IMR-90 (cell line): ENCODE results near the gene DHFR. TPM values are rescaled to one million over a fixed set of nuclear protein-coding genes. Genes with fewer than 3 reads are reported as not detected.

Source experiments
- ATAC-seq: fragments of 200-7000 bp; cut with Tn5 transposase; 2 replicates; pipeline ENCODE4 v1.9.1; 2020; ENCODE audit warnings: low read depth, mild to moderate bottlenecking, moderate library complexity
- BruUV-seq: library from RNA; stranded (reverse); fragments of 400-500 nt; replicated peaks from 2 replicates; lab custom pipeline; 2021; lab: Mats Ljungman, UMichigan
- CTCF ChIA-PET: fragments of 300-600 bp; formaldehyde crosslinking; extraction: SDS; loops from one replicate; lab custom pipeline; 2021; ENCODE audit warnings: antibody characterized with exemption; lab: Yijun Ruan, JAX
- POLR2A ChIA-PET: fragments of 300-600 bp; sonication (Branson Sonifier 250); formaldehyde crosslinking; loops from one replicate; lab custom pipeline; 2022; ENCODE audit warnings: antibody characterized with exemption; ENCODE audit not compliant: unreplicated experiment; lab: Charles Lee
- DNase-seq: peaks from one replicate; pipeline ENCODE4 v3.0.0; 2013
- H2AFZ ChIP-seq: replicated peaks from 2 replicates; pipeline ENCODE3; 2013; ENCODE audit warnings: low read length, mild to moderate bottlenecking; ENCODE audit not compliant: poor library complexity
- H2AK5ac ChIP-seq: 2 replicates; pipeline ENCODE4 v1.6.1; 2013; ENCODE audit warnings: low read depth, low read length, inconsistent platforms
- H2AK9ac ChIP-seq: replicated peaks from 2 replicates; pipeline ENCODE3; 2013; ENCODE audit warnings: mild to moderate bottlenecking, low read depth, low read length, moderate library complexity; ENCODE audit not compliant: poor library complexity
- H2BK120ac ChIP-seq: 2 replicates; pipeline ENCODE4 v1.6.1; 2013; ENCODE audit warnings: low read depth, low read length, inconsistent platforms
- H2BK15ac ChIP-seq: 3 replicates; pipeline ENCODE4 v1.6.1; 2013; ENCODE audit warnings: low read depth, low read length, inconsistent platforms
- H2BK20ac ChIP-seq: 2 replicates; pipeline ENCODE4 v1.6.1; 2013; ENCODE audit warnings: low read depth, mild to moderate bottlenecking, inconsistent platforms, low read length, moderate library complexity
- H2BK5ac ChIP-seq: 2 replicates; pipeline ENCODE4 v1.6.1; 2013; ENCODE audit warnings: mild to moderate bottlenecking, low read depth, low read length, inconsistent platforms; ENCODE audit not compliant: poor library complexity, severe bottlenecking
- H3K14ac ChIP-seq: replicated peaks from 2 replicates; pipeline ENCODE4 v1.6.1; 2013; ENCODE audit warnings: low read depth, low read length, inconsistent platforms
- H3K18ac ChIP-seq: 2 replicates; pipeline ENCODE4 v1.6.1; 2013; ENCODE audit warnings: low read depth, low read length, control low read depth
- H3K23ac ChIP-seq: 2 replicates; pipeline ENCODE4 v1.6.1; 2013; ENCODE audit warnings: low read depth, low read length, inconsistent platforms
- H3K27ac ChIP-seq: 2 replicates; pipeline ENCODE4 v1.5.1; 2013; ENCODE audit warnings: mild to moderate bottlenecking, control low read depth, low read length; ENCODE audit not compliant: insufficient read depth
- H3K27me3 ChIP-seq: 2 replicates; pipeline ENCODE4 v1.6.1; 2013; ENCODE audit warnings: low read length; ENCODE audit not compliant: control insufficient read depth, insufficient read depth
- H3K36me3 ChIP-seq: 2 replicates; pipeline ENCODE4 v1.6.1; 2013; ENCODE audit warnings: low read length, mixed read lengths; ENCODE audit not compliant: control insufficient read depth, insufficient read depth
- H3K4ac ChIP-seq: 2 replicates; pipeline ENCODE4 v1.6.1; 2013; ENCODE audit warnings: low read depth, low read length, inconsistent platforms
- H3K4me1 ChIP-seq: 2 replicates; pipeline ENCODE4 v1.6.1; 2013; ENCODE audit warnings: low read length, mixed read lengths; ENCODE audit not compliant: control insufficient read depth, insufficient read depth
- H3K4me2 ChIP-seq: 2 replicates; pipeline ENCODE4 v1.6.1; 2013; ENCODE audit warnings: low read depth, mild to moderate bottlenecking, control low read depth, low read length, moderate library complexity
- H3K4me3 ChIP-seq: 2 replicates; pipeline ENCODE4 v1.5.1; 2013; ENCODE audit warnings: low read depth, mild to moderate bottlenecking, control low read depth, low read length, moderate library complexity; ENCODE audit not compliant: insufficient read depth
- H3K56ac ChIP-seq: 2 replicates; pipeline ENCODE4 v1.6.1; 2013; ENCODE audit warnings: low read length, inconsistent platforms; ENCODE audit not compliant: insufficient read depth; ENCODE audit errors: extremely low read depth
- H3K79me1 ChIP-seq, 2 experiments: 2 replicates each; pipeline ENCODE4 v1.6.1; 2013; ENCODE audit warnings: low read length in 2 of 2, inconsistent platforms in 1 of 2, low read depth in 1 of 2
- H3K9ac ChIP-seq: 2 replicates; pipeline ENCODE4 v1.6.1; 2013; ENCODE audit warnings: low read depth, low read length, control low read depth
- H3K9me1 ChIP-seq: 2 replicates; pipeline ENCODE4 v1.6.1; 2013; ENCODE audit warnings: low read length, inconsistent platforms; ENCODE audit not compliant: insufficient read depth
- H3K9me3 ChIP-seq: 2 replicates; pipeline ENCODE4 v1.6.1; 2013; ENCODE audit warnings: low read length; ENCODE audit not compliant: control insufficient read depth, insufficient read depth
- H4K20me1 ChIP-seq: 2 replicates; pipeline ENCODE4 v1.6.1; 2013; ENCODE audit warnings: low read length, inconsistent platforms; ENCODE audit not compliant: insufficient read depth
- H4K5ac ChIP-seq: 2 replicates; pipeline ENCODE4 v1.6.1; 2013; ENCODE audit warnings: mild to moderate bottlenecking, low read depth, low read length, control low read depth
- H4K8ac ChIP-seq, 2 experiments: 2 replicates each; pipeline ENCODE4 v1.6.1; 2013; ENCODE audit warnings: low read depth in 2 of 2, low read length in 2 of 2, control low read depth in 1 of 2, inconsistent platforms in 1 of 2
- H4K91ac ChIP-seq: 2 replicates; pipeline ENCODE4 v1.6.1; 2013; ENCODE audit warnings: low read depth, low read length, inconsistent platforms; ENCODE audit not compliant: insufficient read depth
- BHLHE40 ChIP-seq: fragments of 150-350 bp; IDR thresholded peaks from 2 replicates; pipeline ENCODE4 v1.6.1; 2016; ENCODE audit warnings: mild to moderate bottlenecking, low read depth, low read length
- CEBPB ChIP-seq: IDR thresholded peaks from 2 replicates; pipeline ENCODE4 v1.6.1; 2012; ENCODE audit warnings: low read depth, low read length, improper control_type of control experiment
- CHD1 ChIP-seq: IDR thresholded peaks from 2 replicates; pipeline ENCODE4 v1.6.1; 2012; ENCODE audit warnings: low read depth, low read length, improper control_type of control experiment
- FOS ChIP-seq: fragments of 150-350 bp; IDR thresholded peaks from 2 replicates; pipeline ENCODE4 v1.6.1; 2016; ENCODE audit warnings: low read depth, low read length
- MAFK ChIP-seq: IDR thresholded peaks from 2 replicates; pipeline ENCODE4 v1.6.1; 2012; ENCODE audit warnings: low read depth, low read length, improper control_type of control experiment
- MAZ ChIP-seq: IDR thresholded peaks from 2 replicates; pipeline ENCODE4 v1.6.1; 2012; ENCODE audit warnings: low read depth, mild to moderate bottlenecking, low read length, improper control_type of control experiment, moderate library complexity, borderline replicate concordance
- MXI1 ChIP-seq: IDR thresholded peaks from 2 replicates; pipeline ENCODE4 v1.6.1; 2012; ENCODE audit warnings: low read depth, mild to moderate bottlenecking, low read length, moderate library complexity, borderline replicate concordance
- NFE2L2 ChIP-seq: fragments of 150-350 bp; IDR thresholded peaks from 2 replicates; pipeline ENCODE4 v1.6.1; 2016; ENCODE audit warnings: low read depth, mild to moderate bottlenecking, low read length
- POLR2A ChIP-seq: IDR thresholded peaks from 2 replicates; pipeline ENCODE4 v1.6.1; 2012; ENCODE audit warnings: mild to moderate bottlenecking, low read depth, low read length
- RAD21 ChIP-seq: IDR thresholded peaks from 2 replicates; pipeline ENCODE4 v1.6.1; 2012; ENCODE audit warnings: low read length, improper control_type of control experiment
- RCOR1 ChIP-seq: IDR thresholded peaks from 2 replicates; pipeline ENCODE4 v1.6.1; 2012; ENCODE audit warnings: mild to moderate bottlenecking, low read length, improper control_type of control experiment; ENCODE audit not compliant: insufficient replicate concordance
- RFX5 ChIP-seq: IDR thresholded peaks from 2 replicates; pipeline ENCODE4 v1.8.0; 2012; ENCODE audit warnings: low read depth, mild to moderate bottlenecking, low read length, moderate library complexity
- SMC3 ChIP-seq: fragments of 150-350 bp; IDR thresholded peaks from 2 replicates; pipeline ENCODE4 v1.6.1; 2016; ENCODE audit warnings: low read depth, mild to moderate bottlenecking, antibody characterized with exemption, low read length, moderate library complexity
- WGBS, 2 experiments: methylation state at CpG; one replicate each; pipeline versions ENCODE4 v1.1.5 to v1.1.7; 2013; ENCODE audit warnings: missing lambda C conversion rate in 2 of 2; ENCODE audit not compliant: insufficient read length in 1 of 2; ENCODE audit errors: extremely low coverage in 2 of 2; 5-methylcytosine and 5-hydroxymethylcytosine counted together
- dilution Hi-C: fragments of 300-500 bp; cut with HindIII; formaldehyde crosslinking; loops from one replicate; pipeline ENCODE4 v1.14.3; 2018; ENCODE audit warnings: low sequenced_read_pairs; ENCODE audit not compliant: unreplicated experiment
- in situ Hi-C: fragments of 300-500 bp; cut with MboI; formaldehyde crosslinking; loops from 3 replicates; pipeline ENCODE4 v1.14.3; 2019; ENCODE audit warnings: low sequenced_read_pairs, inconsistent platforms, mixed read lengths
- intact Hi-C: fragments of 100-400 bp; cut with micrococcal nuclease; formaldehyde crosslinking; loops from 2 replicates; pipeline ENCODE4 v1.10.0; 2022
- polyA plus RNA-seq, 3 experiments: library from polyadenylated mRNA; depleted of rRNA; stranded (reverse); fragments of >200 nt; gene quantifications; 2 replicates each; pipeline ENCODE4 v1.2.3, GENCODE V29; 2012; ENCODE audit warnings: low replicate concordance in 1 of 3
- total RNA-seq: library from RNA; depleted of rRNA; stranded (reverse); fragments of >200 nt; gene quantifications from 2 replicates; pipeline ENCODE4 v1.2.3, GENCODE V29; 2012
- TF ChIP-seq, protein P1 (sequence below): fragments of 150-350 bp; IDR thresholded peaks from 2 replicates; pipeline ENCODE4 v1.6.1; 2016; ENCODE audit warnings: low read depth, mild to moderate bottlenecking, low read length, moderate library complexity, borderline replicate concordance
- TF ChIP-seq, protein P2 (sequence below): fragments of 150-350 bp; IDR thresholded peaks from 2 replicates; pipeline ENCODE4 v1.6.1; 2017; ENCODE audit warnings: mild to moderate bottlenecking, antibody characterized with exemption, low read length, low read depth
- TF ChIP-seq, protein P3 (sequence below): conservative IDR thresholded peaks from 2 replicates; pipeline ENCODE4 v1.5.1; 2012; ENCODE audit warnings: mild to moderate bottlenecking, low read depth, low read length, improper control_type of control experiment

The DHFR gene
- total and polyA plus RNA-seq, 2 of the 4 experiments (the other 2 are of a cell fraction) = 20.6 to 29.4 TPM

DNA sequence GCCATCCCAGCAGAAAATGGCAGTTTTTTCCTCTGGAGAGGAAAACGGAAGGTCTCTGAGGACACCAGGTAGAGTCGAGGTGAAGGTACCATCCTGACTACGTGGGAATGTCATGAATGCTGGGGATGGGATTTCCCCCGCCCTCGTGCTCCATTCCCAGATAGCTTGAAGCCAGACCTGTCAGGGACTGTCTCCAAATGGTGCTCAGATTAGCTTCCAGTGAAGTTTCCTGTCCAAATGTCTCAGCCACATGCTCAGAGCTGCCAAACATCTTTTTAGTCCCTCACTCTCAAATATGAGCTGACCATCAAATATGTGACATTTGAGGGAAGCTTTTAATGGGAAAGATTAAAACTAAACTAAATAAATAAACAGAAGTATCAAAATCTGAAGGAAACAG lies 77.1 kb downstream of the DHFR start:
- no peak overlapping the region for H3K9ac ChIP-seq
- no peak overlapping the region for H2BK20ac ChIP-seq
- TF ChIP-seq RFX5 (no peak), SMC3 (no peak), BHLHE40 (no peak), CEBPB (no peak), MXI1 (no peak), FOS (no peak), RCOR1 (no peak), CHD1 (no peak), POLR2A (no peak), MAFK (no peak), NFE2L2 (no peak), MAZ (no peak), RAD21 (no peak)
- TF ChIP-seq, protein P1, sequence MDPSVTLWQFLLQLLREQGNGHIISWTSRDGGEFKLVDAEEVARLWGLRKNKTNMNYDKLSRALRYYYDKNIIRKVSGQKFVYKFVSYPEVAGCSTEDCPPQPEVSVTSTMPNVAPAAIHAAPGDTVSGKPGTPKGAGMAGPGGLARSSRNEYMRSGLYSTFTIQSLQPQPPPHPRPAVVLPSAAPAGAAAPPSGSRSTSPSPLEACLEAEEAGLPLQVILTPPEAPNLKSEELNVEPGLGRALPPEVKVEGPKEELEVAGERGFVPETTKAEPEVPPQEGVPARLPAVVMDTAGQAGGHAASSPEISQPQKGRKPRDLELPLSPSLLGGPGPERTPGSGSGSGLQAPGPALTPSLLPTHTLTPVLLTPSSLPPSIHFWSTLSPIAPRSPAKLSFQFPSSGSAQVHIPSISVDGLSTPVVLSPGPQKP = no peak
- TF ChIP-seq, protein P2, sequence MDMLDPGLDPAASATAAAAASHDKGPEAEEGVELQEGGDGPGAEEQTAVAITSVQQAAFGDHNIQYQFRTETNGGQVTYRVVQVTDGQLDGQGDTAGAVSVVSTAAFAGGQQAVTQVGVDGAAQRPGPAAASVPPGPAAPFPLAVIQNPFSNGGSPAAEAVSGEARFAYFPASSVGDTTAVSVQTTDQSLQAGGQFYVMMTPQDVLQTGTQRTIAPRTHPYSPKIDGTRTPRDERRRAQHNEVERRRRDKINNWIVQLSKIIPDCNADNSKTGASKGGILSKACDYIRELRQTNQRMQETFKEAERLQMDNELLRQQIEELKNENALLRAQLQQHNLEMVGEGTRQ = no peak
- TF ChIP-seq, protein P3, sequence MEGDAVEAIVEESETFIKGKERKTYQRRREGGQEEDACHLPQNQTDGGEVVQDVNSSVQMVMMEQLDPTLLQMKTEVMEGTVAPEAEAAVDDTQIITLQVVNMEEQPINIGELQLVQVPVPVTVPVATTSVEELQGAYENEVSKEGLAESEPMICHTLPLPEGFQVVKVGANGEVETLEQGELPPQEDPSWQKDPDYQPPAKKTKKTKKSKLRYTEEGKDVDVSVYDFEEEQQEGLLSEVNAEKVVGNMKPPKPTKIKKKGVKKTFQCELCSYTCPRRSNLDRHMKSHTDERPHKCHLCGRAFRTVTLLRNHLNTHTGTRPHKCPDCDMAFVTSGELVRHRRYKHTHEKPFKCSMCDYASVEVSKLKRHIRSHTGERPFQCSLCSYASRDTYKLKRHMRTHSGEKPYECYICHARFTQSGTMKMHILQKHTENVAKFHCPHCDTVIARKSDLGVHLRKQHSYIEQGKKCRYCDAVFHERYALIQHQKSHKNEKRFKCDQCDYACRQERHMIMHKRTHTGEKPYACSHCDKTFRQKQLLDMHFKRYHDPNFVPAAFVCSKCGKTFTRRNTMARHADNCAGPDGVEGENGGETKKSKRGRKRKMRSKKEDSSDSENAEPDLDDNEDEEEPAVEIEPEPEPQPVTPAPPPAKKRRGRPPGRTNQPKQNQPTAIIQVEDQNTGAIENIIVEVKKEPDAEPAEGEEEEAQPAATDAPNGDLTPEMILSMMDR = no peak
- H2AK5ac ChIP-seq = no peak overlapping the region
- no peak overlapping the region for H3K27ac ChIP-seq
- ATAC-seq (no peak), DNase-seq (no peak)
- H2BK15ac ChIP-seq = no peak overlapping the region
- CTCF ChIA-PET = no interaction called here
- H2AK9ac ChIP-seq = no peak overlapping the region
- H4K20me1 ChIP-seq = no peaks in the 10 kb centered on the region
- no peaks in the 10 kb centered on the region for H3K4me1 ChIP-seq
- H3K9me3 ChIP-seq = no peaks in the 10 kb centered on the region; the same call in 1 of the 2 replicates
- no peaks in the 10 kb centered on the region for H3K79me1 ChIP-seq
- in situ Hi-C loops = no loop called here
- no peak overlapping the region for H3K4ac ChIP-seq
- H3K56ac ChIP-seq = no peak overlapping the region
- H3K9me1 ChIP-seq = no peaks in the 10 kb centered on the region
- POLR2A ChIA-PET = no interaction called here
- no peak overlapping the region for H3K23ac ChIP-seq
- H4K91ac ChIP-seq = no peak overlapping the region
- H3K36me3 ChIP-seq = no peaks in the 10 kb centered on the region
- WGBS, 2 experiments = no CpG with 5 or more reads among the region's 5 CpGs
- H3K4me3 ChIP-seq = no peak overlapping the region
- H3K27me3 ChIP-seq = peaks cover 13% of the 10 kb centered on the region
- dilution Hi-C loops = no loop called here
- H3K18ac ChIP-seq = no peak overlapping the region
- no peak overlapping the region for H4K5ac ChIP-seq
- H2BK120ac ChIP-seq = no peak overlapping the region
- BruUV-seq = no TSS peak
- intact Hi-C loops = no loop called here
- H2BK5ac ChIP-seq = no peak overlapping the region
- no peak overlapping the region for H3K4me2 ChIP-seq
- H4K8ac ChIP-seq = no peak overlapping the region
- H2AFZ ChIP-seq = peak overlapping the region; percentile 49
- no peak overlapping the region for H3K14ac ChIP-seq
